HG03460 (cell line): ENCODE measurements around the gene HCAR1.
"Not testable (repeated sequence)": the region's sequence is repeated elsewhere in the genome, so short reads cannot be mapped to it uniquely, and the experiment has no call there.

Experiments
- ATAC-seq: cut with Tn5 transposase; IDR thresholded peaks from one replicate; pipeline ENCODE4 v1.9.1; 2021; ENCODE audit not compliant: unreplicated experiment

Gene HCAR1

GRCh38 chr12:122730215-122731014, at the start of gene HCAR1:
TSS of gene HCAR1 (minus strand) at chr12:122730844. CDS start at chr12:122730339, 505 bp downstream.
- no peak for ATAC-seq

GRCh38 chr12:122757568-122757967, 26.9 kb upstream of the HCAR1 start:
- ATAC-seq = no peak

- ATAC-seq = no peak
These were observed 24.1 kb upstream of the HCAR1 start for GRCh38 chr12:122754790-122755189.

- ATAC-seq = no peak
These were observed 22.6 kb upstream of the HCAR1 start for GRCh38 chr12:122753319-122753650.

GRCh38 chr12:122752464-122753318, 22.0 kb upstream of the HCAR1 start, which contains the start of gene DENR:
TSS of gene DENR (plus strand) at chr12:122752824. CDS start at chr12:122753702, 878 bp downstream.
- ATAC-seq = peak; percentile 89

- not testable (repeated sequence) for ATAC-seq
These were observed 20.3 kb upstream of the HCAR1 start for GRCh38 chr12:122750781-122751515.

GRCh38 chr12:122749569-122750332, 19.1 kb upstream of the HCAR1 start:
- ATAC-seq = no peak

- ATAC-seq = no peak
These were observed 16.8 kb upstream of the HCAR1 start for GRCh38 chr12:122747224-122748135.

GRCh38 chr12:122743895-122744525, 13.4 kb upstream of the HCAR1 start:
- ATAC-seq = no peak

- no peak for ATAC-seq
These were observed 9.7 kb upstream of the HCAR1 start for GRCh38 chr12:122740351-122740750.

- ATAC-seq = no peak
These were observed 7.9 kb upstream of the HCAR1 start for GRCh38 chr12:122738571-122738970.

GRCh38 chr12:122732611-122733010, 2.0 kb upstream of the HCAR1 start:
- ATAC-seq = no peak

GRCh38 chr12:122732170-122732569, 1.5 kb upstream of the HCAR1 start:
- ATAC-seq = no peak

GRCh38 chr12:122729583-122730214, 945 bp downstream of the HCAR1 start:
- ATAC-seq = no peak

GRCh38 chr12:122726080-122726558, 4.5 kb downstream of the HCAR1 start:
- no peak for ATAC-seq

GRCh38 chr12:122725452-122726079, 5.1 kb downstream of the HCAR1 start:
- no peak for ATAC-seq

- peak; percentile 50 for ATAC-seq
These were observed 5.9 kb downstream of the HCAR1 start for GRCh38 chr12:122724641-122725243.

GRCh38 chr12:122722387-122722786, 8.3 kb downstream of the HCAR1 start:
- ATAC-seq = no peak
